Peyer's patch (tissue), 4 donors: ENCODE results near the gene EPOP.

Source experiments
- POLR2A ChIP-seq, 2 donors: fragments of 450-650 bp; IDR thresholded peaks; one replicate each; pipeline ENCODE4 v1.5.1; 2017; ENCODE audit warnings: antibody characterized with exemption in 2 of 2, mild to moderate bottlenecking in 2 of 2, moderate library complexity in 2 of 2
- TF ChIP-seq, protein P1 (sequence below), 6 experiments: fragments of 450-650 bp in 4 of 6; fragments of 200-600 bp in 2 of 6; sonication (generic) in 1 of 6; IDR thresholded peaks; one replicate each; pipeline ENCODE4 v1.5.1; 2017 to 2019; ENCODE audit warnings: antibody characterized with exemption in 6 of 6, mild to moderate bottlenecking in 3 of 6, moderate library complexity in 1 of 6

GRCh38 chr17:38663964-38664644 lies 10.7 kb downstream of the EPOP start:
- TF ChIP-seq POLR2A (IDR thresholded peaks at IDR 0.05), result no peak
- TF ChIP-seq, protein P1, sequence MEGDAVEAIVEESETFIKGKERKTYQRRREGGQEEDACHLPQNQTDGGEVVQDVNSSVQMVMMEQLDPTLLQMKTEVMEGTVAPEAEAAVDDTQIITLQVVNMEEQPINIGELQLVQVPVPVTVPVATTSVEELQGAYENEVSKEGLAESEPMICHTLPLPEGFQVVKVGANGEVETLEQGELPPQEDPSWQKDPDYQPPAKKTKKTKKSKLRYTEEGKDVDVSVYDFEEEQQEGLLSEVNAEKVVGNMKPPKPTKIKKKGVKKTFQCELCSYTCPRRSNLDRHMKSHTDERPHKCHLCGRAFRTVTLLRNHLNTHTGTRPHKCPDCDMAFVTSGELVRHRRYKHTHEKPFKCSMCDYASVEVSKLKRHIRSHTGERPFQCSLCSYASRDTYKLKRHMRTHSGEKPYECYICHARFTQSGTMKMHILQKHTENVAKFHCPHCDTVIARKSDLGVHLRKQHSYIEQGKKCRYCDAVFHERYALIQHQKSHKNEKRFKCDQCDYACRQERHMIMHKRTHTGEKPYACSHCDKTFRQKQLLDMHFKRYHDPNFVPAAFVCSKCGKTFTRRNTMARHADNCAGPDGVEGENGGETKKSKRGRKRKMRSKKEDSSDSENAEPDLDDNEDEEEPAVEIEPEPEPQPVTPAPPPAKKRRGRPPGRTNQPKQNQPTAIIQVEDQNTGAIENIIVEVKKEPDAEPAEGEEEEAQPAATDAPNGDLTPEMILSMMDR (IDR thresholded peaks at IDR 0.05), result no peak
